ENCODE results near the gene APOF. TPM values are rescaled to one million over a fixed set of nuclear protein-coding genes. Genes with fewer than 3 reads are reported as not detected.
"Not testable (repeated sequence)": the region's sequence is repeated elsewhere in the genome, so short reads cannot be mapped to it uniquely, and the experiment has no call there.

The APOF gene
- polyA plus RNA-seq, 2 of the 4 experiments (the other 2 are of a cell fraction) = not detected

GRCh38 chr12:56336361-56337167 lies 26.1 kb downstream of the APOF start:
- no peaks in the 10 kb centered on the region for H3K9me3 ChIP-seq
- FAIRE-seq (no peak), DNase-seq (ENCODE audit: low read depth in 1 of 2, low spot score in 1 of 2) (no peak), ATAC-seq (no peak)
- peaks cover 15% of the 10 kb centered on the region for H3K4me1 ChIP-seq
- no peak overlapping the region for H3K4me2 ChIP-seq
- H3K4me3 ChIP-seq = no peak overlapping the region
- ChIA-PET CTCF (interaction anchor here (0.6 to 2.6 kb wide), 6 partner anchors 13 to 127 kb away, joined by 3 to 9 read pairs (median 6); no protein-coding TSS in a partner anchor), POLR2A (no interaction called here)
- TF ChIP-seq POLR2A (IDR thresholded peaks at IDR 0.05; ENCODE audit: low read length) (no peak), RCOR1 (IDR thresholded peaks at IDR 0.05; ENCODE audit: low read depth, low read length) (no peak)
- 87% methylated on average over 9 of the region's 9 CpGs for WGBS (ENCODE audit: missing lambda C conversion rate)
- no peak overlapping the region for H3K27ac ChIP-seq

GRCh38 chr12:56335527-56335926 lies 27.1 kb downstream of the APOF start:
- peaks cover 15% of the 10 kb centered on the region for H3K4me1 ChIP-seq
- DNase-seq (ENCODE audit: low read depth in 1 of 2, low spot score in 1 of 2); H3K4me2 ChIP-seq; H3K27ac ChIP-seq; H3K4me3 ChIP-seq; ATAC-seq; FAIRE-seq; POLR2A ChIA-PET; H3K9me3 ChIP-seq: not testable (repeated sequence)
- CTCF ChIA-PET = interaction anchor here (1.5 to 2.6 kb wide), 3 partner anchors 22 to 128 kb away, joined by 7 to 9 read pairs (median 7); no protein-coding TSS in a partner anchor
- 91% methylated on average over 8 of the region's 8 CpGs for WGBS (ENCODE audit: missing lambda C conversion rate)

- POLR2A ChIA-PET = interaction anchor here (0.5 to 2.5 kb wide), 5 partner anchors 18 to 345 kb away, joined by 3 to 21 read pairs (median 8); partner anchors contain the start of genes CNPY2, SPRYD4, STAT2 and TIMELESS
- peak; percentile 3; a peak in 4 of 6 replicates for ATAC-seq
- H3K4me2 ChIP-seq = peak overlapping the region; percentile 83
- H3K4me3 ChIP-seq = peak overlapping the region; percentile 54
- peaks cover 15% of the 10 kb centered on the region for H3K4me1 ChIP-seq
- H3K9me3 ChIP-seq = no peaks in the 10 kb centered on the region
- no peak for DNase-seq (ENCODE audit: low read depth in 1 of 2, low spot score in 1 of 2)
- WGBS (ENCODE audit: missing lambda C conversion rate) = 9% methylated on average over 6 of the region's 6 CpGs
- CTCF ChIA-PET = interaction anchor here (0.6 to 2.6 kb wide), 11 partner anchors 9 to 190 kb away, joined by 3 to 9 read pairs (median 3); partner anchors contain the start of gene STAT2
- no peak for FAIRE-seq
- TF ChIP-seq EP300 (IDR thresholded peaks at IDR 0.05) (no peak), RNF2 (IDR thresholded peaks at IDR 0.05; ENCODE audit: borderline replicate concordance, low read depth) (no peak), JUNB (IDR thresholded peaks at IDR 0.05) (no peak), FOSL2 (IDR thresholded peaks at IDR 0.05) (no peak), FOSL2 (CRISPR knock-in tag; IDR thresholded peaks at IDR 0.05) (no peak), ELK1 (IDR thresholded peaks at IDR 0.05; ENCODE audit: low read depth, low read length) (no peak), MYC (IDR thresholded peaks at IDR 0.05; ENCODE audit: borderline replicate concordance, low read length) (no peak), TP53 (CRISPR knock-in tag; IDR thresholded peaks at IDR 0.05) (peak; percentile 78; the same call in 1 of the 2 replicates), ZNF302 (CRISPR knock-in tag; IDR thresholded peaks at IDR 0.05) (no peak), HEYL (CRISPR knock-in tag; IDR thresholded peaks at IDR 0.05) (no peak), HDAC2 (IDR thresholded peaks at IDR 0.05) (no peak), ZSCAN20 (CRISPR knock-in tag; IDR thresholded peaks at IDR 0.05) (no peak), CHD4 (IDR thresholded peaks at IDR 0.05; ENCODE audit: borderline replicate concordance) (no peak), CBX2 (IDR thresholded peaks at IDR 0.05; ENCODE audit: borderline replicate concordance, low read depth) (no peak), POLR2AphosphoS2 (conservative IDR thresholded peaks at IDR 0.05; ENCODE audit: low read length) (no peak), POLR2A (IDR thresholded peaks at IDR 0.05; ENCODE audit: low read length) (0 out of 2 replicates have a peak, but pooled peaks have one; percentile 18)
- TF ChIP-seq, protein P1, sequence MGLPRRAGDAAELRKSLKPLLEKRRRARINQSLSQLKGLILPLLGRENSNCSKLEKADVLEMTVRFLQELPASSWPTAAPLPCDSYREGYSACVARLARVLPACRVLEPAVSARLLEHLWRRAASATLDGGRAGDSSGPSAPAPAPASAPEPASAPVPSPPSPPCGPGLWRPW (IDR thresholded peaks at IDR 0.05) = no peak
- peak overlapping the region; percentile 91 to 92 for H3K27ac ChIP-seq
Measured at GRCh38 chr12:56334490-56334793, 28.2 kb downstream of the APOF start.
